Activated CD8-positive, alpha-beta memory T cell treated with anti-CD3 and anti-CD28 coated beads for 48 hours (primary cell): Measurements from ENCODE around the gene TBC1D9.

Experiments used
- DNase-seq, 3 experiments: peaks; one replicate each; pipeline ENCODE4 v3.0.0-alpha.2; 2020; ENCODE audit warnings: low read depth in 2 of 3, low spot score in 2 of 3

The TBC1D9 gene

GRCh38 chr4:140725556-140725955 lies 30.6 kb downstream of the TBC1D9 start:
- no peak for DNase-seq

DNA sequence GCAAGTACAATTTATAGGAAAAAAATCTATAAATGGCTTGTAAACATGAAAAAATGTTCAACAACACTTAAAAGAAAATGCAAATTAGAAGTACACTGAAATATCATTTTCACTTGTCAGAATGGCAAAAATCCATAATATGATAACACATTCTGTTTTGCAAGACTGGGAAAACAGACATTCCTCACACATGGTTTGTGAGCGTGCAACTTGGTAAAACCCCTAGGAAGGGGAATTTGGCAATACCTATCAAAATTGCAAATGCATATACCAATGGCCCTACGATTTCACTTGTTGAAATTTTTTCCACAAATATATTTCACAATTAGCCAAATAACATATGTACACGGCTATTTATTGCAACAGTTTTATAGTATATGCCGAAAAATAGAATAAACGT lies 31.4 kb downstream of the TBC1D9 start:
- DNase-seq, result no peak

DNA sequence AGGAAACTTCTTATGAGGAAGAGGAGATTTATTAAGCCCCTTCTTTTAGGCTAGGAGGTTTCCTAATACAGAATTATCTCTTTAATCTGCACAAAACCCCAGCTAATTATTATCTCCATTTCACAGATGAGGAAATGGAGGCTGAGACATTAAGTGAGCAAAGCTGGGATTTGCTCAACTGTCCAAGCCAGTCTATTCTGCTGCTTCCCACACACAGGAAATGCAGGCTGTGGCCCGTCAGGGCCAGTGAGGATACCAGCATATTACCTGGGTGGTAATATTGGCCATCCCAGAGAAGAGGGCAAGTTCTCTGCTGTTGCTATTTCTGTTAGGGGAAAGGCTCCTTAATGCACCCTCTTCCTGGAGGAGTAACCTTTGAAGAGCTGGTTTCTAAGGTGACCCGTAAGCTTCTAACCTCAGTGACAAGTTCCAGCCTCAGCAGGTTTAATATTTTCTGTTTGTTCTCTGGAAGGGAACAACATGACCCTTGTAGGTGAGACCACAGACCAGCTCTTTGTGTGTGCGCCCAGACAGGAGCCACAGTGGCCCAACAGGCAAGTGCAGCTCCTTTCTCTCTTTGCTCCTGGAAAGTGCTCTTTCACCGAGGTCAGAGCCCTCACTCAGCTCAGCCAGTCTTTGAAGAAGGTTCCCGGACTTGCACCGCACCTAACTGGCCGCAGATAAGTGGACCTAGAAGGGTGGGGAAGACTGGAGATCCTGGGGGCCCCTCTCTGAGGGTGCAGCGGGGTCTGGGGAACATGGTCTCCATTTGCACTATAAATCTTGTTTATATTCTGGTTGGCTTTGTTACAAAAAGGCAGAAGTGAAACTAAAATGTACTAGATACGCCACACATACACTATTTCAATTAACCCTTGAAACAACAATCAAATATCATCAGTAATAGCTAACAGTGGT lies 35.5 kb downstream of the TBC1D9 start:
- DNase-seq, result no peak

DNA sequence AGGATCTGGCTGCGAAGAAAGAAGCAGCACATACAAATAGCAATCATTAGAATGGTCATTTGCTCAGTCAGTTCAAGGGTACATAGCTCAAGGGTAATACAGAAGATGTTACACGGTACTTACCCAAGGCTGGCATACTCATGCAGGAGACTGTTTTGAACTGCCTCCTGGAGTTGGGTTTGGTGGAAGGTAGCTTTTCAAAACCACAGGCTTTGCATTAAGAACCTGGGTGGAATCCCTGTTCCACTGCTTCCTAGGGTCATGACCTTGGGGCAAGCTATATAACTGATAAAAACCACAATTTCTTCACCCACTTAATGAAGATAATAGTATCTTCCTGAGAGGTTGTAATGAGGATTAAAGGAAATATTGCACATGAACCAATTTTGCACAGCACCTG lies 36.5 kb downstream of the TBC1D9 start:
- DNase-seq, result no peak

GRCh38 chr4:140719022-140719421 lies 37.2 kb downstream of the TBC1D9 start:
- no peak for DNase-seq

DNA sequence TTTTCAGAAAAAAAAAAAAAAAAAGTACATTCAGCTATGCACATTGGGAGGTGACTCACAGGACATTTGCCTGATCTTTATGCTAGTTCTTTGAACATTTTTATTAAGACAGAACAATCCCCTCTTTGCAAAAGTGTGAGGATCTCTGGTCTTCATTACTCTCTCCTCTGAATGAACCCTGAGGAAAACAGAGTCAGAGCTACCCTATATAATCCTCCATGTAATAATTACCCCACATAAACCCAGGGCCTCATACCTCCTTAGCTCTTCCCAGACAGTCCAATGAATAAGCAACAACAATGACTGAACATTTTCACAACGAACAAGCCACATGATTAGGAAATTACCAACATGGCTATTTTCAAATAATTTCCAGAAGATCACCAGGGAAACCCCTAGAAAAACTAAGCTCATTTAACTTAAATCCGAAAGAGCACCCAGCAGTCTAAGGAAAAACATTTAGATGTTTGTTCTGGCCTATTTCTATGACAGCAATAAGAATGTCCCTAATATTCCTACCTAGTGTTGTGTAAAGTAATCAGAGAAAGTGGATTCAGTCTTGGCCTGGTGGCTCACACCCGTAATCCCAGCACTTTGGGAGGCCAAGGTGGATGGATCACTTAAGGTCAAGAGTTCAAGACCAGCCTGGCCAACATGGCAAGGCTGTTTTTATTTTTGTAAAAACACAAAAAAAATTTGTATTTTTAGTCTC lies 37.8 kb downstream of the TBC1D9 start:
- DNase-seq, result no peak

DNA sequence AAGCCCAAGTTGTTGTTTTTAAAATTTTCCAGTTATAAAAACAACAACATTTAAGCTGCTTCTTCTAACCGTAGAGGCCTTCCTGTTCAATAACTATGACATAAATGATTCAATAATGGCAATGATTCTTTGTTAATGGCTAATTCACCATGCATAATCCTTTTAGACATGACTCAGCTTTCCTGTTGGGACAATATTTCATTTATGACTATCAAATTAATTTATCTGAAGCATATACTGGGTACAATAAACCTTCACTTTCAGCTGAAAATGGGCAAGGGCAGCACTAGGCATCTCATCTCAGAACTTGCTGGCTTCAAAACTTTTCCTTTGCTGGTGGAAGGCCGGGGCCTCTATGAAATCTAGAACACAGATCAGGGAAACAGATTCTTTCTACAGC lies 38.9 kb downstream of the TBC1D9 start:
- DNase-seq, result no peak

GRCh38 chr4:140715119-140715518 lies 41.1 kb downstream of the TBC1D9 start:
- DNase-seq, result no peak

DNA sequence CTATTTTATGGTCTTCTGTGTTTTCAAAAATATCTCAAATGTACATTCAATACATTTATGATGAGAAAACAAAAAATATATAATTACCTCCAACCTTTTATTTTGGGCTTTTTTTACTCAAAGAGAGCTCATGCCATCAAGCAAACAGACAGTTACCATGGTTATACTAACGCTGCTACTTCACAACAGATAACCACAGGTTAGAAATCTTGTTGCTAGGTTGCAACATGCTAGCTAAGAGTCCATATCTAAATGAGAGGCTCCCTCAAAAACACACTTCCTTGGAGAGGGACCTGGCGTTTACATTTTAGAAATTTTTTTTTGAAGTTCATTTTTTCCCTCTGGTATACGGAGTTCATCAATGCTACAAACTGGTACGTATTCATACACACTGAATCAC lies 44.3 kb downstream of the TBC1D9 start:
- DNase-seq, result no peak

GRCh38 chr4:140710908-140711622 lies 45.1 kb downstream of the TBC1D9 start:
- no peak for DNase-seq

- DNase-seq, result no peak
These were observed 48.9 kb downstream of the TBC1D9 start for GRCh38 chr4:140707325-140707724.

DNA sequence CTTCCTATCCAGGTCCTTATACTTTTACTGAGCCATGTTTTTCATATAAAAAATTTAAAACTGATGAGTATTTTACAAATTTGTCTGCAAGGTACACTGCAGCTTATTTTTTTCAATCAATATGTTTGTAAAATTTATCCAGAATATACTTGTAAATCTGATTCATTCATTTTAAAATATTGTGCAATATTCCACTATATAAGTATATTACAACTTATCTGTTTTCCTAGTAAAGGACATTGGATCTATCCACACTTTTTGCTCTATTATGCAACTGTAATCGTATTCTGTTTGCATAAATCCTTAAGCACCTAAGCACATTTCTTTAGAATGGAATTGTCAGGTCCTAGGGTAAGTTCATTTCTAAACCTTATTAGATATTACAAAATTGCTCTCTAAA lies 49.5 kb downstream of the TBC1D9 start:
- no peak for DNase-seq

DNA sequence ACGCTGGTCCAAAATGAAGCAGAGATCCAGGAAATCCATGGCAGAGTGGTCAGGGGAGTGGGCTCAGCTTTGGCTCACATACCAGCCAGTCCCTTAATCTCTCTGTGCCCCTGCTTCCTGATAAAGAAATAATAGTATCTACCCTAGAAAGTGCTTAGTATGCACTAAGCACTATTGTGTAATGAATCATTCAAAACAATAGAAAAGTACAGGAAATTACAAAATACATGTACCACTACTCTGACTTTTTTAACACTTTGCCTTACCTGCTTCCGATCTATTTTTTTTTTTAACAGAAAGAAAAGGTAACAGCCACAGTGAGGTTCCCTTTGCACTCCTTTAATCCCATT lies 49.9 kb downstream of the TBC1D9 start:
- DNase-seq, result no peak

- no peak for DNase-seq
These were observed 50.4 kb downstream of the TBC1D9 start for GRCh38 chr4:140705625-140706275.

- no peak for DNase-seq
These were observed 51.2 kb downstream of the TBC1D9 start for GRCh38 chr4:140704964-140705363.

DNA sequence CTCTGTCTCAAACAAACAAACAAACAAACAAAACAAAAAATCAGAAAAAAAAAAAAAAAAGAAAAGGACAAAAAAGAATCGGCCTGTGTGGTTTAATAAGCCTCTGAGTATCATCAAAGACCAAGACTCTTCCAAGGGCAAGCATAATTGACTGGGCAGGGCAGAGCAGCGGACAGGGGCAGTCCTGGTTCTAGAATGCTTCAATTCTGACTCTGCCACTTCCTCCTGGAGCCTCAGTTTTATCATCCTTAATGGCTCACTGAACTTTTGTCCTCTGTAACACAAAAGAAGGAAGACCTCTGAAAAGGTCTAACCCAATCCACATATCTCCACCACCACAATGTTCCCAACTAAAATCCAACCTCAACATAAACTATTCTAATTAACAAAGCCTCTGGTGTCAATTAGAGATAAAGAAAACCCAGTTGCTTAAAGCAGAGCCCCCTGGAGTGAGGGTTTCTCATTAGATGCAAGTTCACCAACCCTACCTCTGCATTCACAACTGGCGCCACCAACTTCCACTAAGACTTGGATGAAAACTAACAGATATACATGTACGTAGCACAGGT lies 51.7 kb downstream of the TBC1D9 start:
- no peak for DNase-seq

DNA sequence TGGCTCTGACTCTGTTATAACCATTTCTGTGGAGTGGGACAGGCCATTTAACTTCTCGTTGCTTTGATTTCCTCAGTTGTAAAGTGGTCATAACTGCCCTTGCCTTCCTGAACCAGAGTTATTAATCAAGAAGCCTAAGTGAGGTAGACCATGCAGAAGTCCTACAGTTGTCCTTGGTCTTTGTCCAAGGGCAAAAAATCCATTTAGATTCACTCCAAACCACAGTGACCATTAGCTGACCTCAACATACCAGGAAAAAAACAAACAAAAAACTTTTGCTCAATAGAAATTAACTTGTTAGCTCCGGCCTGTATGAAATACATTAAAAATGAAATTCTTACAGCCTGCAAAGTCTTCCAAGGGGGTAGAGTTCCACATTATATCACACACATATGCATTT lies 52.7 kb downstream of the TBC1D9 start:
- DNase-seq, result no peak

- DNase-seq, result no peak
These were observed 54.0 kb downstream of the TBC1D9 start for GRCh38 chr4:140702096-140702757.

- DNase-seq, result no peak
These were observed 55.1 kb downstream of the TBC1D9 start for GRCh38 chr4:140701071-140701470.

- DNase-seq, result no peak
These were observed 58.2 kb downstream of the TBC1D9 start for GRCh38 chr4:140697709-140698560.
